Fibroblast of the aortic adventitia (primary cell): ENCODE measurements around the gene SLC5A12. TPM values are rescaled to one million over a fixed set of nuclear protein-coding genes. Genes with fewer than 3 reads are reported as not detected.

Experiments used
- DNase-seq: peaks from one replicate; pipeline ENCODE4 v3.0.0-alpha.2; 2010; ENCODE audit warnings: low read depth
- H3K4me3 ChIP-seq: 2 replicates; pipeline ENCODE4 v1.5.1; 2011; ENCODE audit warnings: low read depth, mild to moderate bottlenecking, control low read depth, low read length, moderate library complexity
- CTCF ChIP-seq: IDR thresholded peaks from 2 replicates; pipeline ENCODE4 v1.5.1; 2011; ENCODE audit warnings: mild to moderate bottlenecking, low read length, control low read depth, inconsistent platforms; ENCODE audit not compliant: insufficient read depth
- total RNA-seq: library from RNA; depleted of rRNA; stranded (reverse); fragments of >200 nt; gene quantifications from 2 replicates; pipeline ENCODE4 v1.2.3, GENCODE V29; 2012; ENCODE audit warnings: low replicate concordance

SLC5A12 gene
- total RNA-seq, 1 donor: 0.09 TPM

GRCh38 chr11:26729284-26729683, 7.4 kb upstream of the SLC5A12 start:
- DNase-seq: no peak
- H3K4me3 ChIP-seq: no peak overlapping the region
- TF ChIP-seq CTCF: no peak

GRCh38 chr11:26726960-26727359, 5.1 kb upstream of the SLC5A12 start:
- DNase-seq: no peak
- no peak for TF ChIP-seq CTCF
- no peak overlapping the region for H3K4me3 ChIP-seq

- no peak for TF ChIP-seq CTCF
- no peak overlapping the region for H3K4me3 ChIP-seq
- no peak for DNase-seq
Measured at GRCh38 chr11:26719998-26720397, 1.9 kb downstream of the SLC5A12 start.

- TF ChIP-seq CTCF: no peak
- no peak for DNase-seq
- no peak overlapping the region for H3K4me3 ChIP-seq
Measured at GRCh38 chr11:26719289-26719973, 2.4 kb downstream of the SLC5A12 start.

- no peak for DNase-seq
- H3K4me3 ChIP-seq: no peak overlapping the region
- TF ChIP-seq CTCF: no peak
Measured at GRCh38 chr11:26717771-26718170, 4.1 kb downstream of the SLC5A12 start.

GRCh38 chr11:26715133-26715532, 6.7 kb downstream of the SLC5A12 start:
- H3K4me3 ChIP-seq: no peak overlapping the region
- no peak for DNase-seq

More at GRCh38 chr11:26715133-26715532, 6.7 kb downstream of the SLC5A12 start:
- TF ChIP-seq CTCF: no peak
